Mucosa of descending colon (tissue), 3 donors: ENCODE measurements around the gene DTYMK. TPM values are rescaled to one million over a fixed set of nuclear protein-coding genes. Genes with fewer than 3 reads are reported as not detected.

Source experiments
- ATAC-seq: fragments of 200-7000 bp; cut with Tn5 transposase; one replicate; pipeline ENCODE4 v1.9.1; 2020; ENCODE audit warnings: mild to moderate bottlenecking, moderate library complexity
- DNase-seq, 3 donors: peaks; one replicate each; pipeline ENCODE4 v3.0.0-alpha.2; 2020
- H3K36me3 ChIP-seq: fragments of 200-600 bp; one replicate; pipeline ENCODE4 v1.8.0; 2021; ENCODE audit warnings: low read depth, mild to moderate bottlenecking
- H3K4me1 ChIP-seq: fragments of 200-600 bp; one replicate; pipeline ENCODE4 v1.8.0; 2021; ENCODE audit warnings: low read depth, mild to moderate bottlenecking
- H3K4me3 ChIP-seq: fragments of 200-600 bp; one replicate; pipeline ENCODE4 v1.8.0; 2021; ENCODE audit warnings: mild to moderate bottlenecking
- H3K9me3 ChIP-seq: fragments of 200-600 bp; one replicate; pipeline ENCODE4 v1.8.0; 2021; ENCODE audit warnings: mild to moderate bottlenecking
- CTCF ChIP-seq: fragments of 200-600 bp; IDR thresholded peaks from one replicate; pipeline ENCODE4 v1.8.0; 2022; ENCODE audit warnings: antibody characterized with exemption, mild to moderate bottlenecking
- intact Hi-C, 2 donors: fragments of 100-400 bp; cut with DNase I in 1 of 2; cut with micrococcal nuclease in 1 of 2; formaldehyde crosslinking; loops; one replicate each; pipeline versions ENCODE4 v1.11.0 to v1.11.1; 2022; cut with DNase I, micrococcal nuclease
- total RNA-seq, 3 donors: library from RNA; stranded (reverse); fragmentation: NEBNext Ultra II Directional in 2 of 3; extraction: Animal tissue kit (Norgen Biotek cat#: 25700) in 2 of 3; gene quantifications; one replicate each; pipeline versions ENCODE4 v1.2.1 to v1.2.4, GENCODE V29; 2021 to 2023
- donor health status: DM: no; HTN: no; CAD: no; lungs with moderate emphysema.
- donor health status: DM: no; HTN: no; CAD: no.
- donor health status: DM: no; HTN: yes; CAD: no.

The DTYMK gene
- total RNA-seq, 3 donors from 2014 or later, result 17.9 to 31.0 (median 19.7) TPM

- intact Hi-C loops, result no loop called here
- DNase-seq (no peak), ATAC-seq (peak; percentile 10)
- H3K4me1 ChIP-seq, result no peaks in the 10 kb centered on the region
- no peak for TF ChIP-seq CTCF
- no peak overlapping the region for H3K4me3 ChIP-seq
- peaks cover 4% of the 10 kb centered on the region for H3K9me3 ChIP-seq
- H3K36me3 ChIP-seq, result peaks cover 4% of the 10 kb centered on the region
These were observed 33.9 kb upstream of the DTYMK start for GRCh38 chr2:241720560-241720959.

- H3K4me3 ChIP-seq, result no peak overlapping the region
- intact Hi-C loops, result no loop called here
- TF ChIP-seq CTCF, result no peak
- H3K9me3 ChIP-seq, result peaks cover 4% of the 10 kb centered on the region
- H3K36me3 ChIP-seq, result peaks cover 4% of the 10 kb centered on the region
- H3K4me1 ChIP-seq, result no peaks in the 10 kb centered on the region
- DNase-seq, result no peak
- ATAC-seq, result peak; percentile 9
These were observed 33.5 kb upstream of the DTYMK start for GRCh38 chr2:241720099-241720498.

DNA sequence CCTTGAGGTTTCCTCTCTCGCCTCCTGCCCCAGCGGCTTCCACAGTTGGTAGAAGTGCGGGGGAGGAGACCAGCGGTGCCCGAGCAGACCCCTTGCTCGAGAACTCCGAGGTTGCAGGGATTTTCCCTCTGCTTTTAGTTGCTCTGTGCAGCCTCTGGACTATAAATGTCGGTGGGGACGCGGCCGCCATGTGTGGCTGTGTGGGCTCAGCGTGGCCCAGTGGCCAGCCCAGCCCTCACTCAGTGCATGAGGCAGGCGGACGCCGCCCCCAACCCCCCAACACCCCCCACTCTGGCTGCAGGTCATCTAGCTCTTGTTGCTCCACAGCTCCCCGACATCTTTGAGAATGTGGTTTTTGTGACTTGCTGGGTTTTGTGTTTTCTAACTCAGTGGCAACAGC lies 32.5 kb upstream of the DTYMK start:
- ATAC-seq (no peak), DNase-seq (no peak)
- H3K4me3 ChIP-seq, result no peak overlapping the region
- H3K36me3 ChIP-seq, result peaks cover 8% of the 10 kb centered on the region
- no peaks in the 10 kb centered on the region for H3K4me1 ChIP-seq
- no peak for TF ChIP-seq CTCF
- intact Hi-C loops, result no loop called here
- peaks cover 4% of the 10 kb centered on the region for H3K9me3 ChIP-seq

DNA sequence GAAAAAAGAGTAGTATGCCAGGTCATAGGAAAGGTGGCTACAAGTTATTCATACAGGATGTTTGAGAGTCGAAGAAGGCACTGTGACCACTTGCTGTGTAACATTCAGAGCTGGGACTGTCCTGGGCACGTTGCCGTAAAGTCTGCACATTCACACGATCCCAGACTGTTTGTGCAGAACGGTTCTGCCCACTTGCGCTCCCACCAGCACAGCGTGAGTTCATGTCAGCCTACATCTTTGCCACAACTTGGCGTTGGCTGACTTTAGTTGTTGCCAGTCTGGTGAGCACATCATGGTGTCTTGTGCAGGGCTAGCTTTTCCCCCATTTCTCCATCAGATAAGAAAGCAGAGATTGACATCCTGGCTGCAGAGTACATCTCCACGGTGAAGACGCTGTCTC lies 22.3 kb upstream of the DTYMK start:
- no peak overlapping the region for H3K4me3 ChIP-seq
- H3K4me1 ChIP-seq, result no peaks in the 10 kb centered on the region
- DNase-seq, result no peak
- H3K36me3 ChIP-seq, result peaks cover 8% of the 10 kb centered on the region
- intact Hi-C loops, result no loop called here
- no peaks in the 10 kb centered on the region for H3K9me3 ChIP-seq
- ATAC-seq, result no peak
- no peak for TF ChIP-seq CTCF

DNA sequence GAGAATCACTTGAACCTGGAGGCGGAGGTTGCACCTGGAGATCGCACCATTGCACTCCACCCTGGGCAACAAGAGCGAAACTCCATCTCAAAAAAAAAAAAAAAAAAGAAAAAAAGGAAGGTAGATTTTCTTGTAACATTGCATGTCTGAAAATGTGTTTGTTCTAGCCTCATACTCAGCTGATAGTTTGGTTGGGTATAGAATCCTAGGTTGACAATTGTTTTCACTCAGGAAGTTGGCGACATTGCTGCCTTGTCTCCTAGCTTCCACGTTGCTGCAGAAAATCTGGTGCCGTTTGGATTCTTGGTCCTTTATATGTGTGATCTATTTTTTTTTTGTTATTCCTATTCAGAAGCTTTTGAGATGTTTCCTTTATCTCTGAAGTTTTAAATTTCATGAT lies 19.9 kb upstream of the DTYMK start:
- TF ChIP-seq CTCF, result no peak
- DNase-seq (no peak), ATAC-seq (no peak)
- Histone ChIP-seq H3K4me1 (peaks cover 7% of the 10 kb centered on the region), H3K4me3 (no peak overlapping the region), H3K36me3 (peaks cover under 1% of the 10 kb centered on the region), H3K9me3 (no peaks in the 10 kb centered on the region)
- intact Hi-C loops, result no loop called here

DNA sequence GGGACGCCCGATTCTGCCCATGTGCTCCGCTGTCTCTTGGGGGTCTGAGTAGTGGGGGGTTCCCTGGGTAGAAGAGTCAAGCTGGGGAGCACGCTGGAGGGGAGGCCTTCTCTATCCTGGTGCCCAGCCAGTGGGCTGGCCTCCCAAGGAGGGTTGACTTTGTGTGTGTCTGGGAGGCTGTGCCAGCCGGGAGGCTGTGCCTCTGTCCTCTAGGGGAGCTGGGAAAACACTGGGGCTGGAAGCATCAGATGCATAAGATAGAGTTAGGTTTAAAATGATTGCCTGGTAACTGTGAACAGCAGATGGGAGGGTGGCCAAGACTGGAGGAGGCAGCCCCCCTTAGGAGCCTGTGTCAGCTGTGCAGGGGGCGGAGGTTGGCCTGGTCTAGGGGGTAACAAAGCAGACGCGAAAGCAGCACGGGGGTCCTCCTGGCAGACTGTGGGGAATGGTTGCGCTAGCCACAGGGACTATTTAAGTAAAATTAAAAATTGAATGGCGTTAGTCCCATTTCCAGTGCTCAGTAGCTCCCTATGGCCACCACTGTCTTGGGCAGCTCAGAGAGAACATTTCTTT lies 16.5 kb upstream of the DTYMK start:
- Histone ChIP-seq H3K9me3 (no peaks in the 10 kb centered on the region), H3K4me1 (peaks cover 7% of the 10 kb centered on the region), H3K4me3 (no peak overlapping the region), H3K36me3 (no peaks in the 10 kb centered on the region)
- TF ChIP-seq CTCF, result no peak
- ATAC-seq (no peak), DNase-seq (peak in 1 of 3 donors; percentile 19)
- intact Hi-C loops, result no loop called here
